Measurements from ENCODE around the gene UPK3A.

Gene UPK3A

DNA sequence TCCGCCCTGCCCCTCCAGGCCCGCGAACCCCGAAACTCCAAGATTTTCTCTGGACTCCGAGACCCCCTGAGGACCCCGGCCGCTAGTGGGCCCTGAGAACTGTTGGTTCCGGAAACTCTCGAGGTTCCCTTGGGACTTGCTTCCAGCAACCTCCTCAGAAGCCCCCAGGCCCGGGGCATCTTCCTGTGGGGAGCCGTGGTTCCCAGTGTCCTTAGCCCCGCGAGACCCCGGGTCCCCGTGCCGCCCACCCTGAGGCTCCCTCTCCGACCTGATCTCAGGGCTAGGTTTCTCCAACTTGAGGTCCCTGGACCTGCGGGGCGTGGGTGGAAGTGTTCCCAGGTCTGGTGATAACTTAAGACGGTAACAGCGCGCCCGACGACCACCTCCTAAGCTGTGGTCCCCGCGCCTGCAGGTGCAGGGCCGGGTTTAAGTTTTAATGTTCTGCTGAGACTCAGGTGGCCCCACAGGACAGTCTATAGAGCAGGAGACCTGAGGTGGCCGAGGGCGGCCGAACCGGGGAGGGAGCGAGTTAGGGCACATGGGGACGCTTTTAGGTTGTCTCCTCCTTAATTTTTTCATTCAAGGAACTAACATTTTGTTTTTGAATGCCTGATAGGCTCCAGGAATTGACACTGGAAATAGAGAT, 25.7 kb downstream of the UPK3A start:
- peaks cover 4% of the 10 kb centered on the region for H3K79me1 ChIP-seq (ENCODE audit: low read depth, low read length)
- H3K9me3 ChIP-seq (replicated peaks in 1 of 2; ENCODE audit: control insufficient read depth in 2 of 2, insufficient read depth in 1 of 2, low read depth in 1 of 2, low read length in 2 of 2), result no peaks in the 10 kb centered on the region
- peaks cover 0 to 2% of the 10 kb centered on the region in 2 donors for H3K36me3 ChIP-seq (replicated peaks in 1 of 2; ENCODE audit: control insufficient read depth in 2 of 2, insufficient read depth in 2 of 2, low read length in 2 of 2)
- H2BK120ac ChIP-seq (ENCODE audit: low read depth, low read length), result peak overlapping the region; percentile 14
- no peak overlapping the region for H2BK12ac ChIP-seq (ENCODE audit: low read length)
- peak overlapping the region; percentile 96 for H3K4me2 ChIP-seq (ENCODE audit: insufficient read depth, low read length, poor library complexity, severe bottlenecking)
- H3K27me3 ChIP-seq (ENCODE audit: control insufficient read depth in 3 of 3, insufficient read depth in 3 of 3, low read depth in 1 of 3, low read length in 3 of 3), result peaks cover 0 to 6% (median 0%) of the 10 kb centered on the region in 3 experiments
- H2BK15ac ChIP-seq (ENCODE audit: low read length), result peak overlapping the region; percentile 22
- peak overlapping the region; percentile 59 for H2AK5ac ChIP-seq (ENCODE audit: low read depth, low read length)
- H3K9ac ChIP-seq (ENCODE audit: low read depth, low read length, poor library complexity), result peak overlapping the region; percentile 79
- H3K23ac ChIP-seq (ENCODE audit: low read depth, low read length, poor library complexity), result peak overlapping the region; percentile 34
- H3K4me3 ChIP-seq (ENCODE audit: low read length in 2 of 2), result peak overlapping the region; percentile 70 to 92
- H3K4ac ChIP-seq (ENCODE audit: low read length), result no peak overlapping the region
- H3K27ac ChIP-seq (replicated peaks; ENCODE audit: low read length), result no peak overlapping the region
- peak overlapping the region; percentile 91 for H2AFZ ChIP-seq (ENCODE audit: low read length)
- no peak for DNase-seq (ENCODE audit: low spot score)
- H3K18ac ChIP-seq (ENCODE audit: low read length), result peak overlapping the region; percentile 89
- WGBS, 2 donors (ENCODE audit: extremely low coverage in 2 of 2, insufficient read length in 2 of 2, insufficient replicate concordance in 1 of 2), result no CpG with 5 or more reads among the region's 33 CpGs
- no peak overlapping the region for H2BK5ac ChIP-seq (ENCODE audit: low read length)
- no peak overlapping the region for H4K8ac ChIP-seq (ENCODE audit: low read depth, low read length)
- peaks cover 18 to 21% of the 10 kb centered on the region in 2 donors for H3K4me1 ChIP-seq (ENCODE audit: control insufficient read depth in 2 of 2, insufficient read depth in 1 of 2, low read depth in 1 of 2, low read length in 2 of 2)
- H3K14ac ChIP-seq (ENCODE audit: low read length), result no peak overlapping the region
- no peak overlapping the region for H4K91ac ChIP-seq (ENCODE audit: low read depth, low read length, poor library complexity)

DNA sequence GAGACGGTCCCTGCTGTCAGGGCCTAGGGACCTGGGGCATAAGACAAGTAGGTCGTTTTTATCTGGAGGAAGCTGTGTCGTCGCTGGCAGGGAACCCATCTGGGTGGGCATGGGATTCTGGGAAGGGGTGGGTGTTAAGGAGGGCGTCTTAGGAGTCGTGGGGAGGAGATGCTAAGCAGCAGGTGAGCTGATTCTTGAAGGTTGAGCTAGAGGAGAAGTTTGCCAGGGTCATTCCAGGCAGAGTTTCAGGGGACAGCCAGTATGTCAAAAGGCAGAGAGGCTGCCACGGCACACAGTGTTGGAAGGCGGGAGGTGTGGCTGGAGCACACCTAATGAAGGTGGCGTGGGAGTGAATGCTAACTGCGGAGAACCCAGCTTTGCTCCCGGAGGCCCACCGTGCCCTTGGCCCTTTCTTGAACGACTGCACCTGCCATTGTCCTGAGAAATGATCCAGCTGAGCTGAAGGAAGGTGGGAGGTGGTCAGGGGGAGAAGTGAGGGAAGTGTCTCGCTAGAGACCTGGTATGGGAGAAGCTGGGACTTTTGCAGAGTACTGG, 26.3 kb downstream of the UPK3A start:
- no peak overlapping the region for H3K27ac ChIP-seq (replicated peaks; ENCODE audit: low read length)
- no peak overlapping the region for H4K91ac ChIP-seq (ENCODE audit: low read depth, low read length, poor library complexity)
- H3K4me3 ChIP-seq (ENCODE audit: low read length in 2 of 2), result peak overlapping the region; percentile 70 to 92
- no peak overlapping the region for H2AFZ ChIP-seq (ENCODE audit: low read length)
- peaks cover 0 to 6% (median 0%) of the 10 kb centered on the region in 3 experiments for H3K27me3 ChIP-seq (ENCODE audit: control insufficient read depth in 3 of 3, insufficient read depth in 3 of 3, low read depth in 1 of 3, low read length in 3 of 3)
- peaks cover 18 to 21% of the 10 kb centered on the region in 2 donors for H3K4me1 ChIP-seq (ENCODE audit: control insufficient read depth in 2 of 2, insufficient read depth in 1 of 2, low read depth in 1 of 2, low read length in 2 of 2)
- DNase-seq (ENCODE audit: low spot score), result no peak
- no peak overlapping the region for H3K23ac ChIP-seq (ENCODE audit: low read depth, low read length, poor library complexity)
- no peak overlapping the region for H4K8ac ChIP-seq (ENCODE audit: low read depth, low read length)
- no peak overlapping the region for H3K4ac ChIP-seq (ENCODE audit: low read length)
- H2BK12ac ChIP-seq (ENCODE audit: low read length), result no peak overlapping the region
- H3K79me1 ChIP-seq (ENCODE audit: low read depth, low read length), result peaks cover 4% of the 10 kb centered on the region
- no peak overlapping the region for H3K18ac ChIP-seq (ENCODE audit: low read length)
- H3K36me3 ChIP-seq (replicated peaks in 1 of 2; ENCODE audit: control insufficient read depth in 2 of 2, insufficient read depth in 2 of 2, low read length in 2 of 2), result peaks cover 0 to 2% of the 10 kb centered on the region in 2 donors
- H2BK5ac ChIP-seq (ENCODE audit: low read length), result no peak overlapping the region
- H3K14ac ChIP-seq (ENCODE audit: low read length), result no peak overlapping the region
- peak overlapping the region; percentile 96 for H3K4me2 ChIP-seq (ENCODE audit: insufficient read depth, low read length, poor library complexity, severe bottlenecking)
- H2BK15ac ChIP-seq (ENCODE audit: low read length), result no peak overlapping the region
- H3K9me3 ChIP-seq (replicated peaks in 1 of 2; ENCODE audit: control insufficient read depth in 2 of 2, insufficient read depth in 1 of 2, low read depth in 1 of 2, low read length in 2 of 2), result no peaks in the 10 kb centered on the region
- H2AK5ac ChIP-seq (ENCODE audit: low read depth, low read length), result peak overlapping the region; percentile 59
- H2BK120ac ChIP-seq (ENCODE audit: low read depth, low read length), result no peak overlapping the region
- H3K9ac ChIP-seq (ENCODE audit: low read depth, low read length, poor library complexity), result no peak overlapping the region
- no CpG with 5 or more reads among the region's 14 CpGs for WGBS, 2 donors (ENCODE audit: extremely low coverage in 2 of 2, insufficient read length in 2 of 2, insufficient replicate concordance in 1 of 2)

GRCh38 chr22:45312415-45312814, 27.7 kb downstream of the UPK3A start:
- no peak overlapping the region for H3K27ac ChIP-seq (replicated peaks; ENCODE audit: low read length)
- peaks cover 18 to 21% of the 10 kb centered on the region in 2 donors for H3K4me1 ChIP-seq (ENCODE audit: control insufficient read depth in 2 of 2, insufficient read depth in 1 of 2, low read depth in 1 of 2, low read length in 2 of 2)
- no peak overlapping the region for H3K14ac ChIP-seq (ENCODE audit: low read length)
- peaks cover 0 to 2% of the 10 kb centered on the region in 2 donors for H3K36me3 ChIP-seq (replicated peaks in 1 of 2; ENCODE audit: control insufficient read depth in 2 of 2, insufficient read depth in 2 of 2, low read length in 2 of 2)
- peaks cover 0 to 6% (median 0%) of the 10 kb centered on the region in 3 experiments for H3K27me3 ChIP-seq (ENCODE audit: control insufficient read depth in 3 of 3, insufficient read depth in 3 of 3, low read depth in 1 of 3, low read length in 3 of 3)
- H3K23ac ChIP-seq (ENCODE audit: low read depth, low read length, poor library complexity), result no peak overlapping the region
- no peaks in the 10 kb centered on the region for H3K9me3 ChIP-seq (replicated peaks in 1 of 2; ENCODE audit: control insufficient read depth in 2 of 2, insufficient read depth in 1 of 2, low read depth in 1 of 2, low read length in 2 of 2)
- no peak overlapping the region for H3K4ac ChIP-seq (ENCODE audit: low read length)
- H2BK12ac ChIP-seq (ENCODE audit: low read length), result no peak overlapping the region
- H4K91ac ChIP-seq (ENCODE audit: low read depth, low read length, poor library complexity), result no peak overlapping the region
- H2BK120ac ChIP-seq (ENCODE audit: low read depth, low read length), result no peak overlapping the region
- no peak overlapping the region for H2BK15ac ChIP-seq (ENCODE audit: low read length)
- no peak overlapping the region for H3K4me2 ChIP-seq (ENCODE audit: insufficient read depth, low read length, poor library complexity, severe bottlenecking)
- no peak overlapping the region for H4K8ac ChIP-seq (ENCODE audit: low read depth, low read length)
- DNase-seq (ENCODE audit: low spot score), result no peak
- no peak overlapping the region for H3K4me3 ChIP-seq (ENCODE audit: low read length in 2 of 2)
- WGBS, 2 donors (ENCODE audit: extremely low coverage in 2 of 2, insufficient read length in 2 of 2, insufficient replicate concordance in 1 of 2), result no CpG with 5 or more reads among the region's 8 CpGs
- H2BK5ac ChIP-seq (ENCODE audit: low read length), result no peak overlapping the region
- H2AFZ ChIP-seq (ENCODE audit: low read length), result no peak overlapping the region
- H2AK5ac ChIP-seq (ENCODE audit: low read depth, low read length), result no peak overlapping the region
- no peak overlapping the region for H3K9ac ChIP-seq (ENCODE audit: low read depth, low read length, poor library complexity)
- H3K18ac ChIP-seq (ENCODE audit: low read length), result no peak overlapping the region
- peaks cover 4% of the 10 kb centered on the region for H3K79me1 ChIP-seq (ENCODE audit: low read depth, low read length)

- H3K27me3 ChIP-seq (ENCODE audit: control insufficient read depth in 3 of 3, insufficient read depth in 3 of 3, low read depth in 1 of 3, low read length in 3 of 3), result peaks cover 0 to 6% (median 0%) of the 10 kb centered on the region in 3 experiments
- no peak overlapping the region for H2BK5ac ChIP-seq (ENCODE audit: low read length)
- H3K4me3 ChIP-seq (ENCODE audit: low read length in 2 of 2), result no peak overlapping the region
- H3K9me3 ChIP-seq (replicated peaks in 1 of 2; ENCODE audit: control insufficient read depth in 2 of 2, insufficient read depth in 1 of 2, low read depth in 1 of 2, low read length in 2 of 2), result no peaks in the 10 kb centered on the region
- peaks cover 0 to 2% of the 10 kb centered on the region in 2 donors for H3K36me3 ChIP-seq (replicated peaks in 1 of 2; ENCODE audit: control insufficient read depth in 2 of 2, insufficient read depth in 2 of 2, low read length in 2 of 2)
- no peak overlapping the region for H3K18ac ChIP-seq (ENCODE audit: low read length)
- H2AFZ ChIP-seq (ENCODE audit: low read length), result no peak overlapping the region
- H2AK5ac ChIP-seq (ENCODE audit: low read depth, low read length), result no peak overlapping the region
- no peak overlapping the region for H2BK120ac ChIP-seq (ENCODE audit: low read depth, low read length)
- H2BK12ac ChIP-seq (ENCODE audit: low read length), result no peak overlapping the region
- peaks cover 19 to 23% of the 10 kb centered on the region in 2 donors for H3K4me1 ChIP-seq (ENCODE audit: control insufficient read depth in 2 of 2, insufficient read depth in 1 of 2, low read depth in 1 of 2, low read length in 2 of 2)
- no CpG with 5 or more reads among the region's 4 CpGs for WGBS, 2 donors (ENCODE audit: extremely low coverage in 2 of 2, insufficient read length in 2 of 2, insufficient replicate concordance in 1 of 2)
- no peak overlapping the region for H3K4ac ChIP-seq (ENCODE audit: low read length)
- no peak overlapping the region for H3K4me2 ChIP-seq (ENCODE audit: insufficient read depth, low read length, poor library complexity, severe bottlenecking)
- peaks cover 4% of the 10 kb centered on the region for H3K79me1 ChIP-seq (ENCODE audit: low read depth, low read length)
- no peak overlapping the region for H4K8ac ChIP-seq (ENCODE audit: low read depth, low read length)
- H3K23ac ChIP-seq (ENCODE audit: low read depth, low read length, poor library complexity), result no peak overlapping the region
- DNase-seq (ENCODE audit: low spot score), result no peak
- no peak overlapping the region for H3K27ac ChIP-seq (replicated peaks; ENCODE audit: low read length)
- no peak overlapping the region for H4K91ac ChIP-seq (ENCODE audit: low read depth, low read length, poor library complexity)
- H3K9ac ChIP-seq (ENCODE audit: low read depth, low read length, poor library complexity), result no peak overlapping the region
- H2BK15ac ChIP-seq (ENCODE audit: low read length), result no peak overlapping the region
- H3K14ac ChIP-seq (ENCODE audit: low read length), result no peak overlapping the region
These were observed 28.1 kb downstream of the UPK3A start for GRCh38 chr22:45312856-45313255.

All from neuronal stem cell (in vitro differentiated cells).